ENCODE measurements around the gene EMX2.

EMX2 gene

GRCh38 chr10:117547716-117548668, 5.4 kb downstream of the EMX2 start:
- TF ChIP-seq CTCF (IDR thresholded peaks at IDR 0.05; ENCODE audit: low read depth, low read length), result no peak
- DNase-seq (ENCODE audit: low read depth in 2 of 2), result no peak
- H3K4me3 ChIP-seq (replicated peaks in 1 of 2; ENCODE audit: low read depth in 2 of 2, low read length in 2 of 2), result no peak overlapping the region

GRCh38 chr10:117549100-117549585, 6.6 kb downstream of the EMX2 start:
- DNase-seq (ENCODE audit: low read depth in 2 of 2), result no peak
- no peak for TF ChIP-seq CTCF (IDR thresholded peaks at IDR 0.05; ENCODE audit: low read depth, low read length)
- no peak overlapping the region for H3K4me3 ChIP-seq (replicated peaks in 1 of 2; ENCODE audit: low read depth in 2 of 2, low read length in 2 of 2)

- TF ChIP-seq CTCF (IDR thresholded peaks at IDR 0.05; ENCODE audit: low read depth, low read length), result no peak
- DNase-seq (ENCODE audit: low read depth in 2 of 2), result no peak
- H3K4me3 ChIP-seq (replicated peaks in 1 of 2; ENCODE audit: low read depth in 2 of 2, low read length in 2 of 2), result no peak overlapping the region
These were observed 7.5 kb downstream of the EMX2 start for GRCh38 chr10:117550076-117550475.

- H3K4me3 ChIP-seq (replicated peaks in 1 of 2; ENCODE audit: low read depth in 2 of 2, low read length in 2 of 2), result no peak overlapping the region
- DNase-seq (ENCODE audit: low read depth in 2 of 2), result no peak
- TF ChIP-seq CTCF (IDR thresholded peaks at IDR 0.05; ENCODE audit: low read depth, low read length), result no peak
These were observed 8.2 kb downstream of the EMX2 start for GRCh38 chr10:117550599-117551329.

DNA sequence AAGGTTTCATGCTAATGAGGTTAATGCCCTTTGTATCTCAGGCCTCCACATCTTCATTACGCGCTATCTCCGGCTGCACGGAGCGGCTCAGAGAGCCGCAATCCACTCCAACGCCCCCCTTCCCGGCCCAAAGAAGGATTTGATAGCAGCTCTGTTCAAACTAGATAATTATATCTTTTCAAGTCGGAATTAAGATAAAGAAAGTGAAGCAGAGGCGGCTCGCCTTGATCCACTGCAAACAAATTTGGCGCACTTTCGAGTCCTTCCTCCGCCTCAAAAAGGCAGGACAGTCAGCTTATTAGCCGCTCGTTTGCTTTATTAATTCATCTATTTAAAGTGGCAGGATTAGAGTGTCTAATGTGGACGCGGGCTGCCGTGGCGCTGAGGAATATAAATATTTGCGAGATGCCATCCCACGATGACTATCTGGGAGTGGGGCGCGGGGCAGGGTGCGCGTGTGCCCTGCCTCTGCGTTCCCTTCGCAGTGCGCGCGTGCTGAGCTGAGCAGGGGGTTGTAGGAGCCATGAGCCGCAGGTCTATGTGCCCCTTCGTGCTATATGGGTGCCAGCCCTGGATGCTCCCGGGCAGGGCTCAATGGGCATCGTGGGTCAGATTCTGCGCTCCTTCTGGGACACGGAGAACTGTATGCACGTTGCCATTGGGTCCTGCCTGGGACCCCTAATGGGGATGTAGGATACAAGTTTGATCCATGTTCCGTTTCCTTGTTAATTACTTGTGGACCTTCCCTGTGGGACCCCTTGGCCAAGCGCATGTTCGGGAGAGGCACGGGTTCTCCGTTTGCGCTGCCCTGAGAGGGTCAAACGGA, 9.0 kb downstream of the EMX2 start:
- no peak for DNase-seq (ENCODE audit: low read depth in 2 of 2)
- TF ChIP-seq CTCF (IDR thresholded peaks at IDR 0.05; ENCODE audit: low read depth, low read length), result no peak
- no peak overlapping the region for H3K4me3 ChIP-seq (replicated peaks in 1 of 2; ENCODE audit: low read depth in 2 of 2, low read length in 2 of 2)

- no peak for DNase-seq (ENCODE audit: low read depth in 2 of 2)
- H3K4me3 ChIP-seq (replicated peaks in 1 of 2; ENCODE audit: low read depth in 2 of 2, low read length in 2 of 2), result no peak overlapping the region
- no peak for TF ChIP-seq CTCF (IDR thresholded peaks at IDR 0.05; ENCODE audit: low read depth, low read length)
These were observed 9.6 kb downstream of the EMX2 start for GRCh38 chr10:117552156-117552631.
